Measurements from ENCODE around the gene TMED9.

DNA sequence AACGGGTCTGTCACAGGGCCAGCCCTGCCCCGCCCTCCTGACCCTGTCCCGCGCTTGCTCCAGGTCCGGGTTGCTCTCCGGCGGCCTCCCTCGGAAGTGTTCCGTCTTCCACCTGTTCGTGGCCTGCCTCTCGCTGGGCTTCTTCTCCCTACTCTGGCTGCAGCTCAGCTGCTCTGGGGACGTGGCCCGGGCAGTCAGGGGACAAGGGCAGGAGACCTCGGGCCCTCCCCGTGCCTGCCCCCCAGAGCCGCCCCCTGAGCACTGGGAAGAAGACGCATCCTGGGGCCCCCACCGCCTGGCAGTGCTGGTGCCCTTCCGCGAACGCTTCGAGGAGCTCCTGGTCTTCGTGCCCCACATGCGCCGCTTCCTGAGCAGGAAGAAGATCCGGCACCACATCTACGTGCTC lies 12.1 kb downstream of the TMED9 start:
- TF ChIP-seq CTCF (conservative IDR thresholded peaks at IDR 0.05; ENCODE audit: low read length) (no peak), EZH2phosphoT487 (IDR thresholded peaks at IDR 0.05; ENCODE audit: borderline replicate concordance, low read depth, low read length) (no peak)
